ENCODE data around the gene CYFIP1.
"Not testable (repeated sequence)": the region's sequence is repeated elsewhere in the genome, so short reads cannot be mapped to it uniquely, and the experiment has no call there.

CYFIP1 gene

DNA sequence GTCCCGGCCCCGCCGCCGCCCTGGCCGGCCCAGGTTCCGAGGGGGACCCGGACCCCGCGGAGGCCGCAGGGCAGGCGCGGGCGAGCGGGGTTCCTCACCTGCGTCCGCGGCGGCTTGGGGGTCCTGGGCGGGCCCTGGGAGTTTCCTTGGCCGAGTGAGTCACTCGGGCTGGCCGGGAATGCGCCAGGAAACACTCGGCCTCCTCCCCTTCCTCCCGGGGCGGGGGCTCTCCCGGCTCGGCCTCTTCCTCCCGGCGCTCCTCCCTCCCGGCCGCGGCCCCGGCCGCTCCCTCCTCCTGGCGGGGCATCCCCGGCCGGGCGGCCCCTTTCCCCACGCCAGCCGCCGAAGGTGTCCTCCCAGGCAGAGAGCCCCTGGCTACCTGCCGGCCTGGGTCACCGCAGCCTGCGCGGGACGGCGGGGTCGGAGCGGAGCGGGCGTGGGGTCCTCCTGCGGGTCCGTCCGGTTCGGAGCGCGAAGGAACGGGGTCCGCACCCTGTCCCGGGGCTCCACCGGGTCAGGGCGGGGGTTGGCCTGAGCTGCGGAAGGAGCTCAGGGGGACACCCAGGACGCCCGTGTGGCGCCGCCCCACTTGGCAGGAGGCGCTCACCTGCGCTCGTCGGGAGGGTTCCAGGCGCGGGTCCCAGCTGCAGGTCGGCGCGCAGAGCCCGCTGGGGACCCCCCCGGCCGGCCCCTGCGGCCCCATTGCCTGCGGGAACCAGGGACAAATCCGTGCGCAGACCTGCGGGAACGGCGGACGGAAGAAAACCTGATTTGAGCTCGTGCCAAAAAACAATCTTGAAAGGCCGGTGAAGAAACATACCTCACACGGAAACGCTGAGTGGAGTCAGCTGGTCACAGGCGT, at the start of gene CYFIP1:
Gene CYFIP1 (minus strand): TSS at position 180 of the 862 bp plus-strand sequence. CDS start 33,083 bp downstream, outside the sequence.
- peaks cover 11% of the 10 kb centered on the region for H3K4me1 Mint-ChIP-seq (ENCODE audit: low read depth)
- peaks cover 4% of the 10 kb centered on the region for H3K36me3 Mint-ChIP-seq (ENCODE audit: low read depth)
- H3K4me3 Mint-ChIP-seq = peak within 1 kb of the TSS; percentile 94
- H3K9me3 Mint-ChIP-seq = no peaks in the 10 kb centered on the region
- peak; percentile 45 for DNase-seq (ENCODE audit: low spot score)
- no peak within 1 kb of the TSS for H3K27ac Mint-ChIP-seq
- peaks cover 23% of the 10 kb centered on the region for H3K27me3 Mint-ChIP-seq (ENCODE audit: low read depth)

DNA sequence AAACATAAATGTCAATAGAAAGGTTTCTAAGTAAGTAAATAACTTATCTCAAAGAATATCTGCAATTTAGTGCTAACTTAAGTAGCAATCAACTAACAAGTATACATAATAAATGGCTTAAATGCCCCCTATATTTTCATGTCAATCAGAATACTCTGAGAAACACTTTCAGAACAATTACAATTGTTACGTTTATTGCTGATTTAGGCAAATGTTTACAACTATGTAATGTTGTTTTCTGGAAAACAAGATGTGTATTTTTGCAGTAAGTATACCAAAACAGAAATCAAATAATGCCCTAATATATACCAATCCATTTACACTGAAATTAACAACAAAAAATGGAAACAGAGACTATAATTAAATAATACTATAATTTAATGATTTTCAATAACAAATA, 46.0 kb upstream of the CYFIP1 start:
- Mint-ChIP-seq H3K4me3 (no peak overlapping the region), H3K9me3 (no peaks in the 10 kb centered on the region), H3K4me1 (ENCODE audit: low read depth) (no peaks in the 10 kb centered on the region), H3K36me3 (ENCODE audit: low read depth) (peaks cover 40% of the 10 kb centered on the region), H3K27me3 (ENCODE audit: low read depth) (no peaks in the 10 kb centered on the region), H3K27ac (no peak overlapping the region)
- no peak for DNase-seq (ENCODE audit: low spot score)

DNA sequence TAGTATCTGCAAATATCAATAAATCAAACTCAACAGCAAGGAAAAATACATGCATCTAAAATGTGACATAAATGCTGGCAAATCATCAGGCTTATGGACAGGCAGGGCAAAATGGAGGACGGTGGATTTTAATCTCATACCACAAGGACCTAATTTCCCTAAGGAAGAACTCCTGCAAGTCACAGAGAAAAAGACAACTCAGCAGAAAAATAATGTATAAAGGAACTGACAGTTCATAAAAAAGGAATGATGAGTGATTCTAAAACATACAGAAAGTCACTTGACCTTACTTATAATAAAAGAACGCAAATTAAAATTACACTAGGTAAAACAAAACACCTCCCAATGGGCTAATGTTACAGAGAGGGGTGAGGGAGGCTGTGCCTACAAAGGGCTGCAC, 42.0 kb upstream of the CYFIP1 start:
- Mint-ChIP-seq H3K27ac (no peak overlapping the region), H3K9me3 (no peaks in the 10 kb centered on the region), H3K27me3 (ENCODE audit: low read depth) (no peaks in the 10 kb centered on the region), H3K4me1 (ENCODE audit: low read depth) (no peaks in the 10 kb centered on the region), H3K4me3 (no peak overlapping the region), H3K36me3 (ENCODE audit: low read depth) (peaks cover 35% of the 10 kb centered on the region)
- DNase-seq (ENCODE audit: low spot score) = no peak

DNA sequence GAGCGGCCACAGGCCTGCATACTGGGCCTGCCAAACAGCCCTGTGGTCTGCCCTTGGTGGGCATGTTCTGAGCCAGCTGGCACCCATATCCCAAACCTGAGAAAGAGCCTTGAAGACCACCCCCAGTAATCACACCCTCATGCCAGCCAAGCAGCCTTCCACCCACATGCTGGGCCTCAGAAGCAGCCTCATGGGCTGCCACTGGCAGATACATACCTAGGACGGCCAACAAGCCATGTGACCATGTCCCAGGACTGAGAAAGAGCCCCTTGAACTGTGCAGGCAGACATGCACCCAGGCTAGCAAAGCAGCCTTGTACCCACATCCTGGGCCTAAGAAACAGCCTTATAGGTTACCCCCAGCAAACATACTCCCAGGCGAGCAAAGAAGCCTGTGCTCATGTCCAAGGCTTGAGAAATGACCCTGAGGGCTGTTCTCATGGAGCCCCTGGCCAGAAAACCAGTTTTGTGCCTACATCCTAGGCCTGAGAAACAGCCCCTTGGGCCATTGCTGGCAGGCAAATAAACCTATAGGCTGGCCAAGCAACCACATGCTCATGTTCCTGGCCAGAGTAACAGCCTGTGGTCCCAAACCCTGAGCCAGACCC, 34.3 kb upstream of the CYFIP1 start:
- H3K9me3 Mint-ChIP-seq = no peaks in the 10 kb centered on the region
- no peak overlapping the region for H3K4me3 Mint-ChIP-seq
- H3K27me3 Mint-ChIP-seq (ENCODE audit: low read depth) = no peaks in the 10 kb centered on the region
- DNase-seq (ENCODE audit: low spot score) = no peak
- H3K36me3 Mint-ChIP-seq (ENCODE audit: low read depth) = peaks cover 27% of the 10 kb centered on the region
- H3K27ac Mint-ChIP-seq = no peak overlapping the region
- no peaks in the 10 kb centered on the region for H3K4me1 Mint-ChIP-seq (ENCODE audit: low read depth)

DNA sequence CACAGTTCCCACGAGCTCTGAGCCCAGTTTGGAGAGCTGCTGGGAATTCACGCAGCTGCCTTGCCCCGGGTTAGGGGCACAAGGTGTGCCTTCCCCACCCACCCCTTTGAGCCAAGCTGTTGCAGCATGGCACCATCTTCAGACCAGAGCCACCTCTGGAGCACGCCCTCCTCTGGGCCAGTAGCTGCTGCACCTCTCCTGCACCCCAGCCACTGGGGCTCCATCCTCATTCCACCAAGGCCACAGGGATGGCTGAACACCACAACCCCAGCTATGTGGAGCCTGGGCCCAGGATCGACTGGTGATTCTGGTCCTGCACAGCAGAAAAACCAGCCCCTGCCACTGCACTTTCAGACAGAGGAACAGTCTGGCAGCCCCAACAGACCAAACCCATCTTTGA, 33.5 kb upstream of the CYFIP1 start:
- H3K36me3 Mint-ChIP-seq (ENCODE audit: low read depth) = peaks cover 27% of the 10 kb centered on the region
- no peaks in the 10 kb centered on the region for H3K27me3 Mint-ChIP-seq (ENCODE audit: low read depth)
- no peaks in the 10 kb centered on the region for H3K9me3 Mint-ChIP-seq
- no peaks in the 10 kb centered on the region for H3K4me1 Mint-ChIP-seq (ENCODE audit: low read depth)
- H3K4me3 Mint-ChIP-seq = no peak overlapping the region
- no peak for DNase-seq (ENCODE audit: low spot score)
- no peak overlapping the region for H3K27ac Mint-ChIP-seq

DNA sequence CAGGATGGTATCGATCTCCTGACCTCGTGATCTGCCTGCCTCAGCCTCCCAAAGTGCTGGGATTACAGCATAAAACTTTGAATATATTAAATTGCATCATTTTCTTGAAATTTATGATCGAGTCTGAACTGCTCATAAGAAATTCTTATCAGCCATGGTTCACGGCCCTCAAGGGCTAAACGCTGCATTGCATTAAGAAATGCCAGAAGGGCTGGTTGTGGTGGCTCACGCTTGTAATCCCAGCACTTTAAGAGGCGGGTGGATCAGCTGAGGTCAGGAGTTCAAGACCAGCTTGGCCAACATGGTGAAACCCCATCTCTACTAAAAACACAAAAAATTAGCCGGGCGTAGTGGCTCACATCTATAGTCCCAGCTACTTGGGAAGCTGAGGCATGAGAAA, 32.4 kb upstream of the CYFIP1 start:
- DNase-seq (ENCODE audit: low spot score); H3K4me1 Mint-ChIP-seq (ENCODE audit: low read depth); H3K4me3 Mint-ChIP-seq; H3K27me3 Mint-ChIP-seq (ENCODE audit: low read depth); H3K9me3 Mint-ChIP-seq; H3K27ac Mint-ChIP-seq: not testable (repeated sequence)
- H3K36me3 Mint-ChIP-seq (ENCODE audit: low read depth) = peaks cover 29% of the 10 kb centered on the region

DNA sequence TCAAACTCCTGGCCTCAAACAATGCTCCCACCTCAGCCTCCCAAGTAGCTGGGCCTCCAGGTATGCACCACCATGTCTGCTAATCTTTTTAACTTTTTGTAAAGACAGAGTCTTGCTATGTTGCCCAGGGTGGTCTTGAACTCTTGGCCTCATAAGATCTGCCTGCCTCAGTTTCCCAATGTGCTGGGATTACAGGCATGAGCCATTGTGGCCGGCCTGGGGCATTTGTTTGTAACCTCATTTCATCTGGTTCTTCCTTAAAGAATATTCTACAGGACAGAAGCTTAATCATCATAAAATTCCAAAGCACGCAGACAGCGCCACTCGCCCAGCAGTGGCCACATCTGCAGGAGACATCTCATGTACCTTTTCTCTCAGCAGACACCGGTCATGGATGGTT, 23.6 kb upstream of the CYFIP1 start:
- no peaks in the 10 kb centered on the region for H3K27me3 Mint-ChIP-seq (ENCODE audit: low read depth)
- no peaks in the 10 kb centered on the region for H3K9me3 Mint-ChIP-seq
- no peak overlapping the region for H3K4me3 Mint-ChIP-seq
- peaks cover 26% of the 10 kb centered on the region for H3K36me3 Mint-ChIP-seq (ENCODE audit: low read depth)
- DNase-seq (ENCODE audit: low spot score) = no peak
- no peaks in the 10 kb centered on the region for H3K4me1 Mint-ChIP-seq (ENCODE audit: low read depth)
- no peak overlapping the region for H3K27ac Mint-ChIP-seq

DNA sequence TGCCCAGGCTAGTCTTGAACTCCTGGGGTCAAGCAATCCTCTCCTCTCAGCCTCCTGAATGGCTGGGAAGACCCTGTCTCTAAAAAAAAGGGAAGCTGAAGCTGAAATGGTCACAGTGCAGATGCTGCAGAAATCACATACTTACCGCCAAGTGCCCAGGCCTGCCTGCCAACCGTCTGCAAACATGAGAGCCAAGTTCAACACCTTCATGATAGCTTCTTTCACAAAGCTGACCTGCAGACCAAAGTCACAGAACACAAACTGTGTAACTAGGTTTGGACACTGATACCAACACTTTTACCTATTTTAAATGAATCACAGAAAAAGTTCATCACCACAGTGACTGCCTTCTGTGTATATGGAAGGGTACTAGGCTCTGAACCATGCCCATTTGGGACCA, 22.8 kb upstream of the CYFIP1 start:
- H3K4me1 Mint-ChIP-seq (ENCODE audit: low read depth) = no peaks in the 10 kb centered on the region
- peaks cover 24% of the 10 kb centered on the region for H3K36me3 Mint-ChIP-seq (ENCODE audit: low read depth)
- H3K4me3 Mint-ChIP-seq = no peak overlapping the region
- H3K27ac Mint-ChIP-seq = no peak overlapping the region
- DNase-seq (ENCODE audit: low spot score) = no peak
- H3K27me3 Mint-ChIP-seq (ENCODE audit: low read depth) = no peaks in the 10 kb centered on the region
- H3K9me3 Mint-ChIP-seq = no peaks in the 10 kb centered on the region

DNA sequence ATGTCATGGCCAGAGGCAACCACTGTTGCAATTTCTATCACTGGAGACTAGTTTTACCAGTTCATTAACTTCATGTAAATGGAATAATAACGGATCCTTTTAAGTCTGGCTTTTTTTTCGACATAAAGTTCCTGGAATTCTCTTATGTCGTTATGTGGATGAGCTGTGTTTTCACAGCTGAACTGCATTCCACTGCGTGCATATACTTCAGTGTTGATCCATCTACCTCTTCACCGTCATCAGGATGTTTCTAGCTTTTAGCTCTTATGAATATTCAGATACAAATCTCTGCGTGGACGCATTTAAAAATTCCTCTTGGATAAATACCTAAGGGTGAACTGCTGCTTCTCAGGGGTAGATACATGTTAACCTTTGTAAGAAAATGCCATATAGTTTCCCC, 15.6 kb upstream of the CYFIP1 start:
- no peak for DNase-seq (ENCODE audit: low spot score)
- no peaks in the 10 kb centered on the region for H3K4me1 Mint-ChIP-seq (ENCODE audit: low read depth)
- no peaks in the 10 kb centered on the region for H3K27me3 Mint-ChIP-seq (ENCODE audit: low read depth)
- peaks cover 14% of the 10 kb centered on the region for H3K36me3 Mint-ChIP-seq (ENCODE audit: low read depth)
- no peak overlapping the region for H3K27ac Mint-ChIP-seq
- no peak overlapping the region for H3K4me3 Mint-ChIP-seq
- no peaks in the 10 kb centered on the region for H3K9me3 Mint-ChIP-seq

DNA sequence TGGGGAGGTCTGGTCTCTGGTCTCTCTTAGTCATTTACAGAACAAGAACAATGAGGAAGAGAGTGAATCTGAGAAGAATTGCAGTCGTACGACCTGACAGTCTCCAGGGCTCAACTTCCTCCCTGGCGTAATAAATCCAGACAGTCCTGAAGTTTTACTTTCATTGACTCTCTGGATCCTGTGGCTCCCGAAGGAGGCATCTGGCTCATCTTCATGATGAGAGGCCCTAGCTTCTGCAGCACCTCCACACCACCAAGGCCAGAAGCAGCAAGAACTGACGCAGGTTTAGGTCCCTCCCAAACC, 11.8 kb upstream of the CYFIP1 start:
- Mint-ChIP-seq H3K9me3 (no peaks in the 10 kb centered on the region), H3K27ac (no peak overlapping the region), H3K4me1 (ENCODE audit: low read depth) (no peaks in the 10 kb centered on the region), H3K27me3 (ENCODE audit: low read depth) (no peaks in the 10 kb centered on the region), H3K36me3 (ENCODE audit: low read depth) (peaks cover 10% of the 10 kb centered on the region), H3K4me3 (no peak overlapping the region)
- no peak for DNase-seq (ENCODE audit: low spot score)

DNA sequence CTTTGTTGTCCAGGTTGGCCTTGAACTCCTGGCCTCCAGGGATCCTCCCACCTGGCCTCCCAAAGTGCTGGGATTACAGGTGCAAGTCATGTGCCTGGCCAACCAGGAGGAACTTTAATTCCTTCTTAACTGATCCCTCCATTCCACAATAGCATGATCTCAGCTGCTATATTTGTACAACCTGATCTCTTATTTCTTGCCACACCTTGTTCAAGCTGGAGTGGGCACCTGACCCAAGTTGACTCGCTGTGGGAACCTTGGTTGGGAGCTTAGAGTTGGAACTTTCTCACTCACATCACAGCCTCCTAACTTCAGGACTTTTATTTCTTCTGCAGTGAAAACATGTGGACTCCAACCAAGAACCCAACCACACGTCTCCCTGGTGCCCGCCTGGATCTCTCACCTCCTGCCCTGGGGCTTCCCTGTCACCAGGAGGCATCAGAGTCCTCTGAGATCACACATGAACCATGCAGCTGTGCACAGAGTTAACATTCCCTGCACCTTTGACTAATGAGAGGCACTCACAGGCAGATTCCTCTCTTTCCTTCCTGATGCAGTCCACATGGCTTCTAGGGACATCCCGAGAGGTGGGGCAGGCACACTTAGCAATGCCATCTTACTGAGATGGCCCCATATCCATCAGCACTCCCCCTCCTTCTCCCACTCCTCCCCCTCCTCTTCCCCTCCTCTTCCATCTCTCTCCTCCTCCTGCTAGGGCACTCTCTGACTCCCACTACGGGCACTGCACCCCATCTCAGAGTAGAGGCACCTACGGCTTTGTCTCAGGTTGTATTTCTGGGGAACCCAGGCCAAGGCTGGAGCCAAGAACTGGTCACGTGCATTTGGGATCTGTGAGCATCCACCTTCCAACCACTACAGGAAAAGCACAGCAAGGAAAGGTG, 9.7 kb upstream of the CYFIP1 start:
- H3K4me1 Mint-ChIP-seq (ENCODE audit: low read depth) = no peaks in the 10 kb centered on the region
- H3K36me3 Mint-ChIP-seq (ENCODE audit: low read depth) = peaks cover 6% of the 10 kb centered on the region
- DNase-seq (ENCODE audit: low spot score) = no peak
- H3K9me3 Mint-ChIP-seq = no peaks in the 10 kb centered on the region
- no peaks in the 10 kb centered on the region for H3K27me3 Mint-ChIP-seq (ENCODE audit: low read depth)
- H3K4me3 Mint-ChIP-seq = no peak overlapping the region
- H3K27ac Mint-ChIP-seq = no peak overlapping the region

DNA sequence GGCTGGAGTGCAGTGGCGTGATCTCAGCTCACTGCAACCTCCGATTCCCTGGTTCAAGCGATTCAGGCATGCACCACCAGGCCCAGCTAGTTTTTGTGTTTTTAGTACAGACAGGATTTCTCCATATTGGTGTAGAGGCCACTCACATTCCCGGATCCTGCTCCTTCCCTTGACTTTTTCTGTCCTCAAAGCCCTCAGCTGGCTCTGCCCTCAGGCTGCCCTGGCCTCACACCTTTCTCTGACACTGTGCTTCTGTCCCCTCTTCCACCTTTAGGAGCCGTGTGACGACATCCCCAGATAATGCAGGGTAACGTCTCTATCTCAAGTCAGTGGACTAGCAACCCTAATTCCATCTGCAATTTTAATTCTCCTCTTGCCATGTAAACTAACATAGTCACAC, 8.6 kb upstream of the CYFIP1 start:
- Mint-ChIP-seq H3K9me3 (no peaks in the 10 kb centered on the region), H3K27me3 (ENCODE audit: low read depth) (no peaks in the 10 kb centered on the region), H3K36me3 (ENCODE audit: low read depth) (peaks cover 4% of the 10 kb centered on the region), H3K27ac (no peak overlapping the region), H3K4me1 (ENCODE audit: low read depth) (no peaks in the 10 kb centered on the region), H3K4me3 (no peak overlapping the region)
- DNase-seq (ENCODE audit: low spot score) = no peak

DNA sequence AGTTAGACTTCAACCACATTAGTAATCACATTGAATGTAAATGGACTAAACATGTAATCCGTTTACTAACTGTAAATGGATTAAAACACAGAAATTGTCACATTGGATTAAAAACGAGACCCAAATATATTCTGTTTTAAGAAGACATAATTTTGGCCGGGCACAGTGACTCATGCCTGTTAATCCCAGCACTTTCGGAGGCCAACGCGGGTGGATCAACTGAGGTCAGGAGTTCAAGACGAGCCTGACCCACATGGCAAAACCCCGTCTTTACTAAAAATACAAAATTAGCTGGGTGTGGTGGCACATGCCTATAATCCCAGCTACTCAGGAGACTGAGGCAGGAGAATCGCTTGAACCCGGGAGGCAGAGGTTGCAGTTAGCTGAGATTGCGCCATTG, 1.8 kb upstream of the CYFIP1 start:
- not testable (repeated sequence) for DNase-seq (ENCODE audit: low spot score); H3K4me3 Mint-ChIP-seq; H3K27ac Mint-ChIP-seq; H3K36me3 Mint-ChIP-seq (ENCODE audit: low read depth); H3K9me3 Mint-ChIP-seq
- peaks cover 11% of the 10 kb centered on the region for H3K4me1 Mint-ChIP-seq (ENCODE audit: low read depth)
- H3K27me3 Mint-ChIP-seq (ENCODE audit: low read depth) = peaks cover 23% of the 10 kb centered on the region

Data from T-helper 2 cell treated with Interferon-gamma antibody and Interleukin-4, amounts not matched to agents 5 μg/mL and 100 μg/mL, for 36 hours (primary cell).